Adrenal gland (tissue), 12 donors: ENCODE data around the gene MYOM3. TPM values are rescaled to one million over a fixed set of nuclear protein-coding genes. Genes with fewer than 3 reads are reported as not detected.

Source experiments
- DNase-seq, 7 donors: peaks; one replicate each; pipeline ENCODE4 v3.0.0-alpha.2; 2019 to 2020
- H3K27ac ChIP-seq, 5 donors: fragments of 200-600 bp; sonication (generic) in 4 of 5; 1 replicate in 3 of 5; 2 replicates in 2 of 5; pipeline versions ENCODE4 v1.5.1 to v1.8.0; 2016 to 2020; ENCODE audit warnings: mild to moderate bottlenecking in 1 of 5
- H3K27me3 ChIP-seq: fragments of 200-600 bp; 2 replicates; pipeline ENCODE4 v1.8.0; 2021
- H3K36me3 ChIP-seq, 2 donors: fragments of 200-600 bp; replicated peaks in 1 of 2; 1 replicate in 1 of 2; 2 replicates in 1 of 2; pipeline versions ENCODE4 v1.5.1 to v1.8.0; 2018 to 2022
- H3K4me1 ChIP-seq, 2 donors: fragments of 200-600 bp; replicated peaks in 1 of 2; 1 replicate in 1 of 2; 2 replicates in 1 of 2; pipeline versions ENCODE4 v1.5.1 to v1.8.0; 2018 to 2021
- H3K4me3 ChIP-seq, 4 donors: fragments of 200-600 bp; sonication (generic) in 3 of 4; one replicate each; pipeline ENCODE4 v1.5.1; 2016 to 2018
- H3K9me3 ChIP-seq, 3 donors: fragments of 200-600 bp; sonication (generic) in 1 of 3; replicated peaks in 1 of 3; 1 replicate in 2 of 3; 2 replicates in 1 of 3; pipeline versions ENCODE4 v1.5.1 to v1.8.0; 2016 to 2021
- POLR2A ChIP-seq, 2 donors: fragments of 450-650 bp; IDR thresholded peaks; one replicate each; pipeline ENCODE4 v1.6.1; 2017; ENCODE audit warnings: antibody characterized with exemption in 2 of 2, mild to moderate bottlenecking in 2 of 2, moderate library complexity in 1 of 2
- WGBS, 4 donors: extraction: QIAGEN DNeasy Blood & Tissue Kit in 2 of 4; methylation state at CpG; one replicate each; pipeline versions ENCODE4 v1.1.5 to v1.1.7; 2013 to 2017; 5-methylcytosine and 5-hydroxymethylcytosine counted together
- intact Hi-C, 2 donors: fragments of 100-400 bp; cut with DNase I; formaldehyde crosslinking; loops; one replicate each; pipeline versions ENCODE4 v1.14.1 to v1.15.0; 2022 to 2023
- polyA plus RNA-seq, 3 donors: library from polyadenylated mRNA; stranded (reverse); fragments of 200-250 nt in 2 of 3; fragments of 350-450 nt in 1 of 3; fragmentation: Illumina TruSeq in 1 of 3; extraction: RNeasy Lipid Tissue Mini Kit (QIAGEN cat#74804) in 1 of 3; gene quantifications; one replicate each; pipeline ENCODE4 v1.2.3, GENCODE V29; 2013 to 2014
- total RNA-seq, 9 donors: library from RNA; depleted of rRNA in 4 of 9; stranded (reverse); fragments of >200 nt in 4 of 9; fragments of 120-200 nt in 1 of 9; fragmentation: NEBNext Ultra II Directional in 1 of 9; extraction: Animal tissue kit (Norgen Biotek cat#: 25700) in 1 of 9; gene quantifications; one replicate each; pipeline versions ENCODE4 v1.1.0 to v1.2.4, GENCODE V29; 2013 to 2023
- TF ChIP-seq, protein P1 (sequence below), 6 experiments: fragments of 450-650 bp in 4 of 6; fragments of 200-600 bp in 2 of 6; sonication (generic) in 1 of 6; IDR thresholded peaks; 1 replicate in 5 of 6; 2 replicates in 1 of 6; pipeline versions ENCODE4 v1.5.1 to v1.8.0; 2016 to 2021; ENCODE audit warnings: antibody characterized with exemption in 6 of 6, mild to moderate bottlenecking in 2 of 6, moderate library complexity in 1 of 6
- donor health status: healthy with polysubstance abuse.
- donor health status: Bipolar disorder and iron deficiency.
- donor health status: DM: yes; HTN: yes; CAD: no.
- donor health status: DM: no; HTN: no; CAD: no.
- donor health status: DM: no; HTN: no; CAD: no.
- donor health status: DM: yes; HTN: yes; CAD: no.

The MYOM3 gene
- total and polyA plus RNA-seq, 12 donors: 0.09 to 7.0 (median 0.18) TPM

GRCh38 chr1:24096739-24097103 is 15.2 kb downstream of the MYOM3 start:
- no peak overlapping the region for H3K27ac ChIP-seq
- no peak overlapping the region for H3K4me3 ChIP-seq
- H3K9me3 ChIP-seq: no peaks in the 10 kb centered on the region
- no peaks in the 10 kb centered on the region for H3K27me3 ChIP-seq
- intact Hi-C loops: no loop called here
- H3K36me3 ChIP-seq: no peaks in the 10 kb centered on the region
- 69 to 100% (median 90%) methylated on average over 1 to 5 of the region's 5 CpGs for WGBS, 4 donors
- H3K4me1 ChIP-seq: no peaks in the 10 kb centered on the region
- no peak for DNase-seq
- TF ChIP-seq, protein P1, sequence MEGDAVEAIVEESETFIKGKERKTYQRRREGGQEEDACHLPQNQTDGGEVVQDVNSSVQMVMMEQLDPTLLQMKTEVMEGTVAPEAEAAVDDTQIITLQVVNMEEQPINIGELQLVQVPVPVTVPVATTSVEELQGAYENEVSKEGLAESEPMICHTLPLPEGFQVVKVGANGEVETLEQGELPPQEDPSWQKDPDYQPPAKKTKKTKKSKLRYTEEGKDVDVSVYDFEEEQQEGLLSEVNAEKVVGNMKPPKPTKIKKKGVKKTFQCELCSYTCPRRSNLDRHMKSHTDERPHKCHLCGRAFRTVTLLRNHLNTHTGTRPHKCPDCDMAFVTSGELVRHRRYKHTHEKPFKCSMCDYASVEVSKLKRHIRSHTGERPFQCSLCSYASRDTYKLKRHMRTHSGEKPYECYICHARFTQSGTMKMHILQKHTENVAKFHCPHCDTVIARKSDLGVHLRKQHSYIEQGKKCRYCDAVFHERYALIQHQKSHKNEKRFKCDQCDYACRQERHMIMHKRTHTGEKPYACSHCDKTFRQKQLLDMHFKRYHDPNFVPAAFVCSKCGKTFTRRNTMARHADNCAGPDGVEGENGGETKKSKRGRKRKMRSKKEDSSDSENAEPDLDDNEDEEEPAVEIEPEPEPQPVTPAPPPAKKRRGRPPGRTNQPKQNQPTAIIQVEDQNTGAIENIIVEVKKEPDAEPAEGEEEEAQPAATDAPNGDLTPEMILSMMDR (IDR thresholded peaks at IDR 0.05): no peak
- no peak for TF ChIP-seq POLR2A (IDR thresholded peaks at IDR 0.05)

- Histone ChIP-seq H3K27me3 (no peaks in the 10 kb centered on the region), H3K9me3 (no peaks in the 10 kb centered on the region), H3K36me3 (no peaks in the 10 kb centered on the region), H3K4me1 (no peaks in the 10 kb centered on the region), H3K27ac (no peak overlapping the region), H3K4me3 (no peak overlapping the region)
- TF ChIP-seq, protein P1 (IDR thresholded peaks at IDR 0.05): no peak
- no peak for TF ChIP-seq POLR2A (IDR thresholded peaks at IDR 0.05)
- WGBS, 4 donors: 74 to 84% (median 80%) methylated on average over 7 to 8 of the region's 8 CpGs
- DNase-seq: no peak
- intact Hi-C loops: no loop called here
Measured at GRCh38 chr1:24096009-24096738, 15.8 kb downstream of the MYOM3 start.

DNA sequence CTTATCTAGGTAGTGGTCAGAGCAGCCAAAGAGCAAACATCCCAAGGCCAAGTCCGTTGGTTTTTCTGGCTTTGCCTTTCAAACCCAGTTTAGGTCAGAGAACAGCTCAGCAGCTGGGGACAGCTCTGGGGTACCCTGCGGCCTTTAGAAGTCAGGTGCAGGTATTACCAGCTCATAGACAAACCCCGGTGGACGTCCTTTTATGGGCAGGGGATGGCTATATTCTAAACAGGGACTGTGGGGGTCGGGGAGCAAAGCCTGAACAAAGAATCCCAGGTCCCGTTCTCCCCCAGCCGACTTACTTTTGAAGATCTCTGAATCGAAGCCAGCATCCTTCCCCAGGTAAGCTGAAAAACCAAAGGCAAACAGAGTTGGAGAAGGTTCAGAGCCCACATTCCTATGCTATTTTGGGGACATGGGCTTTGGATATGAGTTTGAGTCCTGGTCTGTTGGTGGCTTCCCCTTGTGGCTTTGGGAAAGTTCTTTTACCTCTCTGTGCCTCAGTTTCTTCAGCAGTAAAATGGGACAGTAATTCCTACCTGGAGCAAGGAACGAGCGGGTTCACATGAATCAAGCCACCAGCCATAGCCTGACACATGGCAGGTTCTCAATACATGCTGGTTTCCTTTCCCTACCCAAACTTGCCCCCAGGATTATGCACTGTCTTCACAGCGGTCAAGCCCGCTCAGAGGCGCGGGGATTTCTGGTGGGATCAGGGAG is 16.6 kb downstream of the MYOM3 start:
- intact Hi-C loops: no loop called here
- TF ChIP-seq, protein P1 (IDR thresholded peaks at IDR 0.05): no peak
- no peak for TF ChIP-seq POLR2A (IDR thresholded peaks at IDR 0.05)
- no peaks in the 10 kb centered on the region for H3K4me1 ChIP-seq

DNA sequence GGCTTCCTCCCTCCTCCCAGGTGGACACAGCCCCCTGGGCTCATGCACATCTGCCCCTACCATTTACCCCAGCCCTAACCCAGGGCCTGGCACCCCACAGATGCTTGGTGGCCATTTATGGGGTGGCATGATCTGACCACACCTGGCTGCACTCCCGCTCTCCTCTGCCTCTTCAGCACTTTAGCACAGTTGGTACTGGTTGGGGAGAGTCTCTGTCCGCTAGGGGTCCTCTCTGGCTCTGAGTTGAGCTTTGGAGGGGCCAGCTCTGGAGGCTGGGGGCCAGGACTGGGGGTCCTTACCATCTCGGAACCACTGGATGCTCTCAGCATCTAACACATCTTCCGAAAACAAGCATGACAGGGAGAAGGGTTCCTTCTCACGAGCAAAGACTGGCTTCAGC is 17.4 kb downstream of the MYOM3 start:
- intact Hi-C loops: no loop called here
- no peak for TF ChIP-seq POLR2A (IDR thresholded peaks at IDR 0.05)
- TF ChIP-seq, protein P1 (IDR thresholded peaks at IDR 0.05): no peak
- H3K36me3 ChIP-seq: no peaks in the 10 kb centered on the region
- H3K27me3 ChIP-seq: no peaks in the 10 kb centered on the region
- no peak overlapping the region for H3K27ac ChIP-seq
- no peak for DNase-seq
- H3K4me3 ChIP-seq: no peak overlapping the region
- no peaks in the 10 kb centered on the region for H3K4me1 ChIP-seq
- no peaks in the 10 kb centered on the region for H3K9me3 ChIP-seq
- 79 to 88% (median 85%) methylated on average over 5 of the region's 5 CpGs for WGBS, 4 donors

More for the DNA sequence above, 16.6 kb downstream of the MYOM3 start:
- WGBS, 4 donors: 72 to 83% (median 79%) methylated on average over 13 to 14 of the region's 14 CpGs
- DNase-seq: no peak
- Histone ChIP-seq H3K27ac (no peak overlapping the region), H3K27me3 (no peaks in the 10 kb centered on the region), H3K9me3 (no peaks in the 10 kb centered on the region), H3K36me3 (no peaks in the 10 kb centered on the region), H3K4me3 (no peak overlapping the region)
